Thyroid gland (tissue), 4 donors: ENCODE data around the gene CCDC85B.

ENCODE experiments used
- CTCF ChIP-seq, 6 experiments: fragments of 200-600 bp in 3 of 6; fragments of 450-650 bp in 3 of 6; sonication (generic) in 3 of 6; IDR thresholded peaks; one replicate each; pipeline ENCODE4 v1.5.1; 2016 to 2019; ENCODE audit warnings: antibody characterized with exemption in 6 of 6, mild to moderate bottlenecking in 2 of 6, inconsistent platforms in 1 of 6, moderate library complexity in 1 of 6
- POLR2A ChIP-seq, 2 donors: fragments of 450-650 bp; IDR thresholded peaks; one replicate each; pipeline ENCODE4 v1.6.1; 2017; ENCODE audit warnings: antibody characterized with exemption in 2 of 2, mild to moderate bottlenecking in 2 of 2, moderate library complexity in 1 of 2

GRCh38 chr11:65921876-65922275 is 31.4 kb downstream of the CCDC85B start:
- TF ChIP-seq CTCF (IDR thresholded peaks at IDR 0.05) = no peak
- no peak for TF ChIP-seq POLR2A (IDR thresholded peaks at IDR 0.05)
